GM12801 (cell line): ENCODE results near the gene SLC7A6.

ENCODE experiments used
- CTCF ChIP-seq: IDR thresholded peaks from one replicate; pipeline ENCODE4 v1.5.1; 2011; ENCODE audit warnings: control low read depth; ENCODE audit not compliant: insufficient read length; ENCODE audit errors: extremely low read depth

SLC7A6 gene

GRCh38 chr16:68346892-68347480 is 82.7 kb downstream of the SLC7A6 start:
- no peak for TF ChIP-seq CTCF

GRCh38 chr16:68347605-68348004 is 83.3 kb downstream of the SLC7A6 start:
- TF ChIP-seq CTCF: no peak

GRCh38 chr16:68348639-68349445 is 84.5 kb downstream of the SLC7A6 start:
- TF ChIP-seq CTCF: no peak

GRCh38 chr16:68349838-68350410 is 85.6 kb downstream of the SLC7A6 start:
- no peak for TF ChIP-seq CTCF

GRCh38 chr16:68350813-68351350 is 86.6 kb downstream of the SLC7A6 start:
- TF ChIP-seq CTCF: no peak
